HUES6 (cell line): ENCODE measurements around the gene TXNL4A.

Source experiments
- H3K27ac ChIP-seq: 2 replicates; pipeline ENCODE4 v1.7.0; 2013; ENCODE audit warnings: low read depth, mild to moderate bottlenecking, low read length, inconsistent platforms
- H3K27me3 ChIP-seq: 2 replicates; pipeline ENCODE4 v1.6.1; 2013; ENCODE audit warnings: low read length; ENCODE audit not compliant: control insufficient read depth, insufficient read depth
- H3K36me3 ChIP-seq: 2 replicates; pipeline ENCODE4 v1.6.1; 2013; ENCODE audit warnings: low read length; ENCODE audit not compliant: control insufficient read depth, insufficient read depth
- H3K4me1 ChIP-seq: 2 replicates; pipeline ENCODE4 v1.6.1; 2013; ENCODE audit warnings: low read length; ENCODE audit not compliant: control insufficient read depth, insufficient read depth
- H3K4me3 ChIP-seq: 2 replicates; pipeline ENCODE4 v1.5.1; 2013; ENCODE audit warnings: low read depth, low read length
- H3K9ac ChIP-seq: one replicate; pipeline ENCODE4 v1.6.1; 2013; ENCODE audit warnings: mild to moderate bottlenecking, low read length
- H3K9me3 ChIP-seq: 2 replicates; pipeline ENCODE4 v1.6.1; 2013; ENCODE audit warnings: low read depth, low read length; ENCODE audit not compliant: control insufficient read depth, insufficient read depth

Gene TXNL4A

GRCh38 chr18:79989195-79989497 lies 783 bp upstream of the TXNL4A start:
- Histone ChIP-seq H3K9me3 (no peaks in the 10 kb centered on the region), H3K9ac (peak overlapping the region; percentile 36), H3K36me3 (peaks cover 26% of the 10 kb centered on the region), H3K27me3 (no peaks in the 10 kb centered on the region), H3K27ac (no peak overlapping the region; the same call in 1 of the 2 replicates), H3K4me1 (peaks cover 36% of the 10 kb centered on the region), H3K4me3 (peak overlapping the region; percentile 99)

DNA sequence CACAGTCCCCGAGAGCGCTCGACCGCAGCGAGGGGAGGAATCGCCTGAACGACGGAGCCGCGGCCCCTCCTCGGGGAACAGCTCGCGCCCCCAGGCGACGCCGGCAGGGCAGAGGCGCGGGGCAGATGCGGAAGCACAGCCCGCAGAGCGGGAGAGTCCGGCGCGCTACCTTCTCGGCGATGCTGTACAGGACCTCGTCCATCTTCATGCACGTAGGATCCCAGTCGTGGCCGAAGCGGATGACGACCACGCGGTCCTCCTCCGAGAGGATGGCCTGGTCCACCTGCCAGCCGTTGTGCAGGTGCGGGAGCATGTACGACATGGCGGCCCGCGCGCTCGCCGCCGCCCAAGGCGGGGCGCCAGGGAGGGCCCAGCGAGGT lies 302 bp downstream of the TXNL4A start:
- H3K9ac ChIP-seq = peak overlapping the region; percentile 97
- peak overlapping the region; percentile 85 for H3K27ac ChIP-seq
- H3K27me3 ChIP-seq = no peaks in the 10 kb centered on the region
- peak overlapping the region; percentile 99 for H3K4me3 ChIP-seq
- no peaks in the 10 kb centered on the region for H3K9me3 ChIP-seq
- peaks cover 25% of the 10 kb centered on the region for H3K4me1 ChIP-seq
- H3K36me3 ChIP-seq = peaks cover 33% of the 10 kb centered on the region

- no peaks in the 10 kb centered on the region for H3K9me3 ChIP-seq
- H3K4me3 ChIP-seq = peak overlapping the region; percentile 99
- peak overlapping the region; percentile 97 for H3K9ac ChIP-seq
- peak overlapping the region; percentile 85 for H3K27ac ChIP-seq
- H3K36me3 ChIP-seq = peaks cover 36% of the 10 kb centered on the region
- no peaks in the 10 kb centered on the region for H3K27me3 ChIP-seq
- H3K4me1 ChIP-seq = peaks cover 21% of the 10 kb centered on the region
Measured at GRCh38 chr18:79987566-79987965, 797 bp downstream of the TXNL4A start.

GRCh38 chr18:79986726-79987125 lies 1.6 kb downstream of the TXNL4A start:
- Histone ChIP-seq H3K27me3 (no peaks in the 10 kb centered on the region), H3K9me3 (no peaks in the 10 kb centered on the region), H3K36me3 (peaks cover 42% of the 10 kb centered on the region), H3K4me1 (peaks cover 14% of the 10 kb centered on the region; the same call in 1 of the 2 replicates), H3K4me3 (peak overlapping the region; percentile 99), H3K9ac (peak overlapping the region; percentile 17), H3K27ac (no peak overlapping the region)

DNA sequence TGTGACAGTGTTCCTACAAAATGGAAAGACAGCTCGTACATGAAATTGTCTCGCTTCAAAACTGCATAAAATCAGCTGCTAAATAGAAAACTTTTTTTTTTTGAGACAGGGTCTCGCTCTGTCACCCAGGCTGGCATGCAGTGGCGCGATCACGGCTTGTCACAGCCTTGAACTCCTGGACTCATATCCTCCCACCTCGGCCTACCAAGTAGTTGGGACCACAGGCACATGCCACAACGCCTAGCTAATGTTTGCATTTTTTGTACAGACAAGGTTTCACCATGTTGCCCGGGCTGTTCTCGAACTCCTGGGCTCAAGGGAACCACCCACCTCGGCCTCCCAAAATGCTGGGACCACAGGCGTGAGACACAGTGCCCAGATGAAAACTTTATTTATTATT lies 3.2 kb downstream of the TXNL4A start:
- peaks cover 14% of the 10 kb centered on the region; the same call in 1 of the 2 replicates for H3K4me1 ChIP-seq
- H3K9ac ChIP-seq = no peak overlapping the region
- H3K27me3 ChIP-seq = no peaks in the 10 kb centered on the region
- peaks cover 42% of the 10 kb centered on the region for H3K36me3 ChIP-seq
- no peak overlapping the region for H3K4me3 ChIP-seq
- no peaks in the 10 kb centered on the region for H3K9me3 ChIP-seq
- no peak overlapping the region for H3K27ac ChIP-seq

- H3K27me3 ChIP-seq = no peaks in the 10 kb centered on the region
- H3K27ac ChIP-seq = no peak overlapping the region
- H3K36me3 ChIP-seq = peaks cover 47% of the 10 kb centered on the region
Measured at GRCh38 chr18:79983793-79984192, 4.6 kb downstream of the TXNL4A start.

GRCh38 chr18:79983253-79983652 lies 5.1 kb downstream of the TXNL4A start:
- Histone ChIP-seq H3K4me3 (no peak overlapping the region), H3K9me3 (no peaks in the 10 kb centered on the region), H3K9ac (no peak overlapping the region), H3K4me1 (peaks cover 11% of the 10 kb centered on the region; the same call in 1 of the 2 replicates), H3K36me3 (peaks cover 47% of the 10 kb centered on the region), H3K27ac (no peak overlapping the region), H3K27me3 (no peaks in the 10 kb centered on the region)

More at GRCh38 chr18:79983793-79984192, 4.6 kb downstream of the TXNL4A start:
- Histone ChIP-seq H3K9ac (no peak overlapping the region), H3K4me3 (no peak overlapping the region), H3K4me1 (peaks cover 11% of the 10 kb centered on the region; the same call in 1 of the 2 replicates), H3K9me3 (no peaks in the 10 kb centered on the region)

- Histone ChIP-seq H3K4me3 (no peak overlapping the region), H3K27me3 (no peaks in the 10 kb centered on the region), H3K4me1 (peaks cover 11% of the 10 kb centered on the region; the same call in 1 of the 2 replicates), H3K27ac (no peak overlapping the region), H3K9me3 (no peaks in the 10 kb centered on the region), H3K36me3 (peaks cover 50% of the 10 kb centered on the region), H3K9ac (no peak overlapping the region)
Measured at GRCh38 chr18:79982736-79983135, 5.6 kb downstream of the TXNL4A start.

GRCh38 chr18:79980585-79980984 lies 7.8 kb downstream of the TXNL4A start:
- Histone ChIP-seq H3K27me3 (no peaks in the 10 kb centered on the region), H3K27ac (0 out of 2 replicates have a peak overlapping the region, but pooled peaks have one; percentile 11), H3K36me3 (peaks cover 52% of the 10 kb centered on the region), H3K4me3 (no peak overlapping the region), H3K9me3 (no peaks in the 10 kb centered on the region), H3K9ac (no peak overlapping the region), H3K4me1 (no peaks in the 10 kb centered on the region)

- H3K9ac ChIP-seq = no peak overlapping the region
- H3K36me3 ChIP-seq = peaks cover 52% of the 10 kb centered on the region
- H3K27ac ChIP-seq = no peak overlapping the region
Measured at GRCh38 chr18:79979843-79980242, 8.5 kb downstream of the TXNL4A start.

DNA sequence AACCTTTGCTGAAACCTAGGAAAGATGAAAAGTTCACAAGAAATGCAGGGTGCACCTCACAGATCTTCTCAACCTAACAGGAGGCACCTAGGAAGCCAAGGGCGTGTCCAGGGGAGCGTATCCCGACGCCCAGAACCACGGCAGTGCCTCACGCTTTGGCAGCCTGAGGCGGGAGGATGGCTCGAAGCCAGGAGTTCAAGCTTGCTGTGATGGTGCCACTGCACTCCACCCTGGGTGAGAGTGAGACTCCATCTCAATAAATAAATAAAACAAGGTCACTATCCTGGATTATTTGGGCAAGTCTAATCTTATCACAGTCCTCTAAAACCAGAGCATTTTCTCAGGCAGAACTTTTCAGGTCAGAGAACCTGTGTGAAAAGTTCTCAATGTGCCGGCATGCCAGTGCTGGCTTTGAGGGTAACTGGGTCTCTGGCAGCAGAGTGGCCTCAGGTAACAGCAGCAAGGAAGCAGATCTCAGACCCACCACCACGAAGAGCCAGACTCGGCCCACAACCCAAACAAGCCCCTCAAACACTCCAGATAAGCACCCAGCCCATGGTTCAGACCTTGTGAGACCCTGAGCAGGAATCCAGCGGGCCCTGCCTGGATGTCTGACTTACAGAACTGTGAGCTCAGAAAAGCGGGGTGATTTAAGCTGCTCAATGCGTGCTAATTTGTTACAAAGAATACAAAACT lies 12.2 kb downstream of the TXNL4A start:
- no peak overlapping the region for H3K9ac ChIP-seq
- no peaks in the 10 kb centered on the region for H3K4me1 ChIP-seq
- no peaks in the 10 kb centered on the region for H3K27me3 ChIP-seq
- no peaks in the 10 kb centered on the region for H3K9me3 ChIP-seq
- peaks cover 64% of the 10 kb centered on the region for H3K36me3 ChIP-seq
- no peak overlapping the region for H3K27ac ChIP-seq
- no peak overlapping the region for H3K4me3 ChIP-seq

More at GRCh38 chr18:79979843-79980242, 8.5 kb downstream of the TXNL4A start:
- Histone ChIP-seq H3K9me3 (no peaks in the 10 kb centered on the region), H3K4me1 (no peaks in the 10 kb centered on the region), H3K4me3 (no peak overlapping the region), H3K27me3 (no peaks in the 10 kb centered on the region)
